GM18499 (cell line): Measurements from ENCODE around the gene RHBDD3.
"Not testable (repeated sequence)": the region's sequence is repeated elsewhere in the genome, so short reads cannot be mapped to it uniquely, and the experiment has no call there.

Source experiments
- ATAC-seq: cut with Tn5 transposase; IDR thresholded peaks from one replicate; pipeline ENCODE4 v1.9.1; 2021; ENCODE audit warnings: moderate number of reproducible peaks; ENCODE audit not compliant: insufficient read depth, unreplicated experiment

RHBDD3 gene

GRCh38 chr22:29253561-29254285, 14.1 kb downstream of the RHBDD3 start:
- no peak for ATAC-seq

- ATAC-seq, result no peak
Observed at GRCh38 chr22:29251981-29252911, 15.5 kb downstream of the RHBDD3 start.

- no peak for ATAC-seq
Observed at GRCh38 chr22:29251265-29251664, 16.5 kb downstream of the RHBDD3 start.

GRCh38 chr22:29247891-29248290, 19.9 kb downstream of the RHBDD3 start:
- ATAC-seq, result not testable (repeated sequence)

- no peak for ATAC-seq
Observed at GRCh38 chr22:29245626-29246385, 22.0 kb downstream of the RHBDD3 start.

- no peak for ATAC-seq
Observed at GRCh38 chr22:29244785-29245625, 22.8 kb downstream of the RHBDD3 start.

- ATAC-seq, result no peak
Observed at GRCh38 chr22:29243874-29244446, 23.8 kb downstream of the RHBDD3 start.

- ATAC-seq, result not testable (repeated sequence)
Observed at GRCh38 chr22:29240481-29240880, 27.3 kb downstream of the RHBDD3 start.

GRCh38 chr22:29233277-29233877, 34.4 kb downstream of the RHBDD3 start:
- ATAC-seq, result no peak

GRCh38 chr22:29231971-29232959, 35.5 kb downstream of the RHBDD3 start:
- no peak for ATAC-seq

- no peak for ATAC-seq
Observed at GRCh38 chr22:29230972-29231875, 36.6 kb downstream of the RHBDD3 start.

- no peak for ATAC-seq
Observed at GRCh38 chr22:29226351-29226981, 41.3 kb downstream of the RHBDD3 start.

GRCh38 chr22:29225422-29226090, 42.2 kb downstream of the RHBDD3 start:
- ATAC-seq, result no peak

- no peak for ATAC-seq
Observed at GRCh38 chr22:29224859-29225410, 42.8 kb downstream of the RHBDD3 start.

- no peak for ATAC-seq
Observed at GRCh38 chr22:29224121-29224858, 43.5 kb downstream of the RHBDD3 start.
